Stimulated activated CD4-positive, alpha-beta T cell treated with anti-CD3 and anti-CD28 coated beads, Interleukin-15, amount 100 ng/mL, for 48 hours (primary cell): ENCODE results near the gene KLHL17.
"Not testable (repeated sequence)": the region's sequence is repeated elsewhere in the genome, so short reads cannot be mapped to it uniquely, and the experiment has no call there.

Experiments
- DNase-seq, 2 donors: peaks; one replicate each; pipeline ENCODE4 v3.0.0-alpha.2; 2020; ENCODE audit warnings: low read depth in 2 of 2

KLHL17 gene

GRCh38 chr1:936348-937264 is 23.8 kb upstream of the KLHL17 start:
- no peak for DNase-seq

DNA sequence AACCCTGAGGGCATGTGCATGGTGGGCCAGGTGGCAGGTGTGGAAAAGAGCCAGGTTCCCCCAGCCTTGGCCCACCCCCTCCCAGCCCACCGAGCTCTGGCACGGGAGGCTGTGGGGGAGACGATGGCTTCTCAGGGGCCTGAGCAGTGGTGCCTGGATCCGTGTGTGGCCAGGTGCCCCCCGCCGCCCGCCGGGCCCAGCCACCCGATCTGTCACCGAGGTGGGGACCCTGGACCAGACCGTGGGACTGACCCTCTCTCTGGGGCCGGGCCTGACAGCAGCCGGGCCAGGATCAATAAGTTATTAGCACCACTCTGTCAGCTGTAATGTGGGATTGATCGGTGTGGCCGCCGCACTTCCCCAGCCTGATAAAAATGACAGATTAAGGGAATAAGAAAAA is 22.9 kb upstream of the KLHL17 start:
- DNase-seq = no peak

DNA sequence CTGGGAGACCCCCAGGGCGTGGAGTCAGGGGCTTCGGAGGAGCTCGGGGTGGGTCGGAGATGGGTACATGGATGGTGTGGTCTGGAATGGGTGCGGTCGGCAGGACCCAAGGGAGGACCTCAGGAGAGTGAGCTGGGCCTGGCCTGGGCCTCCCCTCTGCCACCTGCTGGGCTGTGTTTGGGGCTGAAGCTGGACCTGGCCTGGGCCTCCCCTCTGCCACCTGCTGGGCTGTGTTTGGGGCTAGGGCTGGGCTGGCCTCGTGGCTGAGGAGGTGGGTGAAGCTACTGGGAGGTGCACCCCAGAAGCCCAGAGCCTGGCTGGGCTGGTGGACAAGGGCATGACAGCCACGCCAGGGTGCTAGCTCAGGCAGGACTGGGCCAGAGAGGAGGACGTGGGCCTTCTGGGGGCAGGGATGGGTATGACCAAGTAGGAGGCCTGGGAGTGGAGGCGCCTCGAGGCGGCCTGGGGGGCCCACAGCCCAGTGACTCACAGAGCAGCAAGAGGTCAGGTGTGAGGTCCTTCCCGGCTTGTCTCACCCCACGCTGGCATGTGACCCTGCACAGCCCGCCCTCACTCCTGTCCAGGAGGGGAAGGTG is 22.2 kb upstream of the KLHL17 start:
- DNase-seq = no peak

DNA sequence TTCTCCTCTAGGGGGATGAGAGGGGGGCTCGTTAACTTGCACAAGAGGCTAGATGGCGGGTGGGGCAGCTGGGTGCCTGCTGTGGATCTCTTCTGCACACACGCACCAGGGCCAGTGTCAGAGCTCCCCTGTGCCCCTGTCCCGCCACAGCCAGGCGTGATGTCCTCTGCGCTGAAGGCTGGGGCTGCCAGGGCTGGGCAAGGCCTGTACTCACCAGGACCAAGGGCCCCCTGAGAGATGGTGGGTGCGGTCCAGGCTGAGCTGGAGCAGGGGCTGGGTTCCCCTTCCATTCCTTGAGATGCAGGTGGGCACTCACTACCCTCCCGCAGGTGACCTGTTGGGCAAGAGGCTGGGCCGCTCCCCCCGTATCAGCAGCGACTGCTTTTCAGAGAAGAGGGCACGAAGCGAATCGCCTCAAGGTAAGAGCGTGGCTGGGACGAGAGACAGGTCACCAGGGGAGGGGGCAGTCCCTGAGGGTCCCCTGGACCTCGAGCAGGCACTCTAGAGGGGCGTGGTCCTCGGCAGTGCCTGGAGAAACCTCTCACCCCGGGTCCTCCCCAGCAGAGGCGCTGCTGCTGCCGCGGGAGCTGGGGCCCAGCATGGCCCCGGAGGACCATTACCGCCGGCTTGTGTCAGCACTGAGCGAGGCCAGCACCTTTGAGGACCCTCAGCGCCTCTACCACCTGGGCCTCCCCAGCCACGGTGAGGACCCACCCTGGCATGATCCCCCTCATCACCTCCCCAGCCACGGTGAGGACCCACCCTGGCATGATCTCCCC is 21.5 kb upstream of the KLHL17 start:
- no peak for DNase-seq

DNA sequence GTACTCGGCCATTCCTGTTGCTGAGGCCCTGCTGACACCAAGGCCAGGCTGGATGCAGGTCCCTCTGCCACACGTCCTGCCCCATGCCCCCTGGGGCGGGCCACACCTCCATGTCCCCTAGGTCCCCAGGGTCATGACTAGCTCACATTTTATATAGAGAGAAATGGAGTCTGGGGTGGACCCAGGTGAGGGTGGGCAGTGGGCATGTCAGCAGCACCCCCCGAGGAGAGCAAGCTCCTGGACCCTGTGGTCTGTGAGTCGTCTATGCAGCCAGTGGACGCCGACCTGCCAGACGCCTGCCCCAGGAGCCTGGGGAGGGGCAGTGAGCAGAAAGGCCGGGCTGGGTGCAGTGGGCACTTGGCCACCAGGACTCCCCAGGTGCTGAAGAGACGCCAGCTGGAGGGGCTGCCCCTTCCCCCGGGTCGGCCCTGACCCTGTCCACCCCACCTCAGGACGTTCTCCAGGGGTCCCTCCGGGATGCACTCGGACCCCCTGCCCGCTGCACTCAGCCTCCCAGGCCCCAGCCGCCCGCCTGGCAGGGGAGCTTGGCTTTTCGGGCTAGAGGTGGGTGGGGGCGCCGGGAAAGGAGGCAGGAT is 20.8 kb upstream of the KLHL17 start:
- DNase-seq = no peak

- no peak for DNase-seq
Observed at GRCh38 chr1:940107-941014, 20.0 kb upstream of the KLHL17 start.

GRCh38 chr1:941015-941587 is 19.3 kb upstream of the KLHL17 start:
- no peak for DNase-seq

GRCh38 chr1:941588-942383 is 18.6 kb upstream of the KLHL17 start:
- DNase-seq = no peak

DNA sequence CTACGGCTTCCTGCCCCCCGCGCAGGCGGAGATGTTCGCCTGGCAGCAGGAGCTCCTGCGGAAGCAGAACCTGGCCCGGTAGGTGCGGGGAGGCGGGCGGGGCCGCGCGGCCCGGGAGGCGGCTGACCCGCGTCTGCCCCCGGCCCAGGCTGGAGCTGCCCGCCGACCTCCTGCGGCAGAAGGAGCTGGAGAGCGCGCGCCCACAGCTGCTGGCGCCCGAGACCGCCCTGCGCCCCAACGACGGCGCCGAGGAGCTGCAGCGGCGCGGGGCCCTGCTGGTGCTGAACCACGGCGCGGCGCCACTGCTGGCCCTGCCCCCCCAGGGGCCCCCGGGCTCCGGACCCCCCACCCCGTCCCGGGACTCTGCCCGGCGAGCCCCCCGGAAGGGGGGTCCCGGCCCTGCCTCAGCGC is 18.0 kb upstream of the KLHL17 start:
- no peak for DNase-seq

DNA sequence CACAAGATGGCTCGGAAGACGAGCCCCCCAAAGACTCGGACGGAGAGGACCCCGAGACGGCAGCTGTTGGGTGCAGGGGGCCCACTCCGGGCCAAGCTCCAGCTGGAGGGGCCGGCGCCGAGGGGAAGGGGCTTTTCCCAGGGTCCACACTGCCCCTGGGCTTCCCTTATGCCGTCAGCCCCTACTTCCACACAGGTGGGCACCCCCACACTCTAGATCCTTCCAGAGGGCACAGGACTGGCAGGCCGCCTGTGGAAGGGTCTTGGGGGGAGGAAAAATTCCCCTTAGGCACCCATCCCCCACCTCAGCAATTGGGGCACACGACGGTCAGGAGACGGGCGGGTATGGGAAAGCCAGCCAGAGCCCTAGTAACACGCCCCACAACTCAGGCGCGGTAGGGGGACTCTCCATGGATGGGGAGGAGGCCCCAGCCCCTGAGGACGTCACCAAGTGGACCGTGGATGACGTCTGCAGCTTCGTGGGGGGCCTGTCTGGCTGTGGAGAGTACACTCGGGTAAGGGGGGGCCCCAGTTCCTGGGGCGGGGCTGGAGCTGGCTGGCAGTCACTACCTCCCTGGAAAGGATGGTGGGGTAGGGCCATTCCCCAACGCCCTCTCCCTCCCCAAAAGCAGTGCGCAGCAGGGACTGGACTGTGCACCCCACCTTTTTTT is 17.4 kb upstream of the KLHL17 start:
- no peak for DNase-seq

- DNase-seq = no peak
Observed at GRCh38 chr1:943545-944340, 16.6 kb upstream of the KLHL17 start.

DNA sequence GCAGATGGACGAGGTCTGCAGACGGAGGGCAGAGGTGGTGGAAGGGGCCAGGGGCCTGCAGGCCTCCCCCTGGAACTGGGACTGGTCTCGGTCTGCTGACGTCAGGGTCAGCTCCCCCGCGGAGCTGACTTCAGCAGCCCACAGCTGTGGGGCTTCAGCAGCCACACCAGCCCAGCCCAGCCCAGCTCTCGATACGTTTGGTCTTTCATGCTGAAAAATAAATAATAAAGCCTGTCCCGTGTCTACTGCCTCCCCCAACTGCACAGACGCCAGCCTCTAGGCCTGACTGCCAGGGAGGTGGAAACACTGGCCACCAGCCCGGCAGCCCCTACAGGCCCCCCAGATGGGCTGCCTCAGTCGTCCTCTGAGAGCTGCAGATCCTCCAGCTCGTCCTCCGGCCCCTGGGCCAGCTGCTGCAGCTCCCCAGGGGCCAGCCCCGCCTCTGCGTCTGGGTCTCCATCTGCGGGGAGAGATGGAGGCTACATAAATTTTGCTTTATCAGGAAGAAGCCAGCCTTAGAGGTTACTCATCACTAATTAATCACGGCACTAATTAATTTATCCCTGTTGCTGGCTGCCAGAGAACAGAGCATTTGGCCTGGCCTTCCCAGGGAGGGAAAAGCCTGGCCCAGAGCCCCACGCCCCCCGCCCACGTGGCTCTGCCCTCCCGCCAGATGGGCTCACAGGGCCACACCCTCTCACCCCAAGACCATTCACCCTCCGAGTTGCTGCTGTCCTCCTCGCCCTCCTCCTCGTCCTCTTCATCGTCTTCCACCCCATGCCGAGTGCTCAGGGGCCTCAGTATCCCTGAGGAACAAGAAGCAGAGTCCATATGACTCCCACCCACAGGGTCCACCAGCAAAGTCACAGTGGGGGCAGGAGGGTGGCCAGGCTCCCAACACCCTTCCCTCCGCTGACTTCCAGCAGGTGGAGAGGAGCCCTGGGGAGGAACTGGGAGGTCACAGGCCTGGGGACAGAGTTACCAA is 15.8 kb upstream of the KLHL17 start:
- no peak for DNase-seq

GRCh38 chr1:945688-946556 is 14.5 kb upstream of the KLHL17 start:
- DNase-seq = no peak

- DNase-seq = not testable (repeated sequence)
Observed at GRCh38 chr1:946811-947210, 13.6 kb upstream of the KLHL17 start.

GRCh38 chr1:947958-948357 is 12.4 kb upstream of the KLHL17 start:
- no peak for DNase-seq

DNA sequence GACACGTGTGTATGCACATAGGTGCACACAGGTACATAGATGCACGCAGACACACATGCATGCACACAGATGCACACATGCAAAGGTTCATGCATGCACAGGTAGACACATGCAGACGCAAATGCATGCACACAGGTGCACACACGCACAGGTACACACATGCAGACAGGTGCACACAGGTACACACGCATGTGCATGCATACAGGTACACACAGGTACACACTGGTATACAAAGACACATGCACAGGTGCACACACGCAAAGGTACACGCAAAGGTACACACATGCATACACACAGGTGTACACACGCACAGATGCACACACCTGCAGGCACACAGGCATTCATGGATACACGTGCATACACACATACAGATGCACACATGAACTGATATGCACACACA is 10.1 kb upstream of the KLHL17 start:
- no peak for DNase-seq
